ENCODE measurements around the gene ZNF768. TPM values are rescaled to one million over a fixed set of nuclear protein-coding genes. Genes with fewer than 3 reads are reported as not detected.

Gene ZNF768
- total RNA-seq, 2 experiments from 2014 or later, result 38.3 to 63.7 TPM

GRCh38 chr16:30535106-30535776, 8.9 kb upstream of the ZNF768 start:
- no peak for TF ChIP-seq EZH2phosphoT487 (IDR thresholded peaks at IDR 0.05; ENCODE audit: borderline replicate concordance, low read depth, low read length)
- TF ChIP-seq, protein P1, sequence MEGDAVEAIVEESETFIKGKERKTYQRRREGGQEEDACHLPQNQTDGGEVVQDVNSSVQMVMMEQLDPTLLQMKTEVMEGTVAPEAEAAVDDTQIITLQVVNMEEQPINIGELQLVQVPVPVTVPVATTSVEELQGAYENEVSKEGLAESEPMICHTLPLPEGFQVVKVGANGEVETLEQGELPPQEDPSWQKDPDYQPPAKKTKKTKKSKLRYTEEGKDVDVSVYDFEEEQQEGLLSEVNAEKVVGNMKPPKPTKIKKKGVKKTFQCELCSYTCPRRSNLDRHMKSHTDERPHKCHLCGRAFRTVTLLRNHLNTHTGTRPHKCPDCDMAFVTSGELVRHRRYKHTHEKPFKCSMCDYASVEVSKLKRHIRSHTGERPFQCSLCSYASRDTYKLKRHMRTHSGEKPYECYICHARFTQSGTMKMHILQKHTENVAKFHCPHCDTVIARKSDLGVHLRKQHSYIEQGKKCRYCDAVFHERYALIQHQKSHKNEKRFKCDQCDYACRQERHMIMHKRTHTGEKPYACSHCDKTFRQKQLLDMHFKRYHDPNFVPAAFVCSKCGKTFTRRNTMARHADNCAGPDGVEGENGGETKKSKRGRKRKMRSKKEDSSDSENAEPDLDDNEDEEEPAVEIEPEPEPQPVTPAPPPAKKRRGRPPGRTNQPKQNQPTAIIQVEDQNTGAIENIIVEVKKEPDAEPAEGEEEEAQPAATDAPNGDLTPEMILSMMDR (conservative IDR thresholded peaks at IDR 0.05; ENCODE audit: low read length), result no peak
- Histone ChIP-seq H3K4me3 (ENCODE audit: low read depth, low read length, poor library complexity, severe bottlenecking) (peak overlapping the region; percentile 75), H3K79me2 (ENCODE audit: insufficient read depth, low read depth, low read length) (peaks cover 28% of the 10 kb centered on the region; the same call in 1 of the 2 replicates), H3K4me2 (ENCODE audit: low read length) (peak overlapping the region; percentile 89), H3K27ac (ENCODE audit: low read depth, low read length, poor library complexity, severe bottlenecking) (peak overlapping the region; percentile 82), H2AFZ (ENCODE audit: low read length) (peak overlapping the region; percentile 51), H3K36me3 (ENCODE audit: insufficient read depth, low read length) (peaks cover 21% of the 10 kb centered on the region), H3K9me3 (ENCODE audit: low read length) (no peaks in the 10 kb centered on the region), H3K4me1 (ENCODE audit: insufficient read depth, low read length, poor library complexity, severe bottlenecking) (peaks cover 39% of the 10 kb centered on the region), H4K20me1 (ENCODE audit: insufficient read depth, low read length) (no peaks in the 10 kb centered on the region), H3K9me2 (ENCODE audit: insufficient read depth, low read length) (no peaks in the 10 kb centered on the region)
- CTCF ChIA-PET (ENCODE audit: unreplicated experiment), result interaction anchor here (0.5 to 1.8 kb wide), 7 partner anchors 22 to 414 kb away, joined by 3 to 19 read pairs (median 4); no protein-coding TSS in a partner anchor
- DNase-seq (ENCODE audit: low spot score), result peak; percentile 59
- TSS peak; percentile 96 for BruUV-seq (replicated peaks)
- intact Hi-C loops (cut with micrococcal nuclease; ENCODE audit: unreplicated experiment), result loop anchor here (1.0 to 2.0 kb wide), 4 partner anchors 23 to 105 kb away; partner anchors contain the start of genes DCTPP1, ITGAL and ZNF764
- POLR2A ChIA-PET, result interaction anchor here (0.6 to 4.6 kb wide), 12 partner anchors 22 to 106 kb away, joined by 3 to 54 read pairs (median 4); partner anchors contain the start of genes DCTPP1, ZNF689 and ZNF764

GRCh38 chr16:30534368-30535105, 8.2 kb upstream of the ZNF768 start, which contains the start of gene ZNF747:
Gene ZNF747 (minus strand): TSS chr16:30534858. CDS start chr16:30534679, 179 bp downstream.
- TF ChIP-seq, protein P1 (conservative IDR thresholded peaks at IDR 0.05; ENCODE audit: low read length), result no peak
- TF ChIP-seq EZH2phosphoT487 (IDR thresholded peaks at IDR 0.05; ENCODE audit: borderline replicate concordance, low read depth, low read length), result no peak
- TSS peak; percentile 57 for BruUV-seq (replicated peaks)
- Histone ChIP-seq H3K9me2 (ENCODE audit: insufficient read depth, low read length) (no peaks in the 10 kb centered on the region), H3K4me2 (ENCODE audit: low read length) (peak within 1 kb of the TSS; percentile 89), H3K79me2 (ENCODE audit: insufficient read depth, low read depth, low read length) (peaks cover 28% of the 10 kb centered on the region; the same call in 1 of the 2 replicates), H3K4me1 (ENCODE audit: insufficient read depth, low read length, poor library complexity, severe bottlenecking) (peaks cover 34% of the 10 kb centered on the region), H3K36me3 (ENCODE audit: insufficient read depth, low read length) (peaks cover 21% of the 10 kb centered on the region), H2AFZ (ENCODE audit: low read length) (peak within 1 kb of the TSS; percentile 51), H3K9me3 (ENCODE audit: low read length) (no peaks in the 10 kb centered on the region), H3K27ac (ENCODE audit: low read depth, low read length, poor library complexity, severe bottlenecking) (peak within 1 kb of the TSS; percentile 82), H4K20me1 (ENCODE audit: insufficient read depth, low read length) (no peaks in the 10 kb centered on the region), H3K4me3 (ENCODE audit: low read depth, low read length, poor library complexity, severe bottlenecking) (peak within 1 kb of the TSS; percentile 75)
- CTCF ChIA-PET (ENCODE audit: unreplicated experiment), result interaction anchor here (0.7 to 1.8 kb wide), 6 partner anchors 23 to 100 kb away, joined by 3 to 6 read pairs (median 4); no protein-coding TSS in a partner anchor
- intact Hi-C loops (cut with micrococcal nuclease; ENCODE audit: unreplicated experiment), result loop anchor here (1.0 to 2.0 kb wide), 4 partner anchors 24 to 104 kb away; partner anchors contain the start of genes DCTPP1, ITGAL and ZNF764
- POLR2A ChIA-PET, result interaction anchor here (0.6 to 4.6 kb wide), 13 partner anchors 23 to 105 kb away, joined by 3 to 54 read pairs (median 3); partner anchors contain the start of genes DCTPP1, ZNF689 and ZNF764
- peak; percentile 94 for DNase-seq (ENCODE audit: low spot score)

Data from OCI-LY7 (cell line).